Right lobe of liver (tissue), 6 donors: ENCODE measurements around the gene PLXNA4. TPM values are rescaled to one million over a fixed set of nuclear protein-coding genes. Genes with fewer than 3 reads are reported as not detected.

Experiments
- ATAC-seq, 4 donors: fragments of 200-7000 bp; cut with Tn5 transposase; one replicate each; pipeline ENCODE4 v1.9.1; 2020; ENCODE audit warnings: mild to moderate bottlenecking in 4 of 4, moderate library complexity in 4 of 4
- DNase-seq, 3 donors: peaks; one replicate each; pipeline ENCODE4 v3.0.0-alpha.2; 2020
- H3K27ac ChIP-seq, 3 donors: fragments of 200-600 bp; one replicate each; pipeline ENCODE4 v1.8.0; 2022
- H3K27me3 ChIP-seq, 2 donors: fragments of 200-600 bp; one replicate each; pipeline ENCODE4 v1.8.0; 2022
- H3K36me3 ChIP-seq, 4 donors: fragments of 200-600 bp; sonication (generic) in 1 of 4; one replicate each; pipeline versions ENCODE4 v1.5.1 to v1.8.0; 2017 to 2022; ENCODE audit warnings: control low read depth in 1 of 4
- H3K4me1 ChIP-seq, 4 donors: fragments of 200-600 bp; sonication (generic) in 1 of 4; one replicate each; pipeline versions ENCODE4 v1.5.1 to v1.8.0; 2017 to 2022; ENCODE audit warnings: control low read depth in 1 of 4
- H3K4me3 ChIP-seq, 3 donors: fragments of 200-600 bp; one replicate each; pipeline ENCODE4 v1.8.0; 2022
- H3K9me3 ChIP-seq, 4 donors: fragments of 200-600 bp; sonication (generic) in 1 of 4; one replicate each; pipeline versions ENCODE4 v1.5.1 to v1.8.0; 2017 to 2022; ENCODE audit warnings: control low read depth in 1 of 4
- CTCF ChIP-seq, 4 donors: fragments of 200-600 bp in 3 of 4; fragments of 450-650 bp in 1 of 4; IDR thresholded peaks; one replicate each; pipeline versions ENCODE4 v1.5.1 to v1.8.0; 2016 to 2022; ENCODE audit warnings: antibody characterized with exemption in 4 of 4, mild to moderate bottlenecking in 2 of 4
- POLR2A ChIP-seq: fragments of 450-650 bp; IDR thresholded peaks from one replicate; pipeline ENCODE4 v1.6.1; 2017; ENCODE audit warnings: antibody characterized with exemption, mild to moderate bottlenecking
- WGBS: methylation state at CpG from one replicate; pipeline ENCODE4 v1.1.6; 2018; ENCODE audit warnings: low coverage, low lambda C conversion rate; ENCODE audit not compliant: insufficient coverage; ENCODE audit errors: missing lambda C conversion rate; 5-methylcytosine and 5-hydroxymethylcytosine counted together
- intact Hi-C, 2 donors: fragments of 100-400 bp; cut with DNase I; formaldehyde crosslinking; loops; one replicate each; pipeline versions ENCODE4 v1.11.2 to v1.14.1; 2022
- total RNA-seq, 6 experiments: library from RNA; depleted of rRNA in 2 of 6; stranded (reverse); fragments of >200 nt in 2 of 6; fragmentation: NEBNext Ultra II Directional in 3 of 6; extraction: Animal tissue kit (Norgen Biotek cat#: 25700) in 3 of 6; gene quantifications; one replicate each; pipeline versions ENCODE4 v1.1.0 to v1.2.4, GENCODE V29; 2016 to 2023
- donor health status: DM: no; HTN: yes; CAD: no.
- donor health status: DM: no; HTN: no; CAD: no.
- donor health status: DM: no; HTN: no; CAD: no.
- donor health status: DM: no; HTN: yes; CAD: no.
- donor health status: DM: no; HTN: yes; CAD: no.

Gene PLXNA4
- total RNA-seq, 6 experiments from 2014 or later = 0.17 to 0.90 (median 0.30) TPM

- intact Hi-C loops = no loop called here
- H3K27me3 ChIP-seq = no peaks in the 10 kb centered on the region
- H3K9me3 ChIP-seq = no peaks in the 10 kb centered on the region
- no peak overlapping the region for H3K4me3 ChIP-seq
- no peak overlapping the region for H3K27ac ChIP-seq
- DNase-seq (no peak), ATAC-seq (no peak)
- no peaks in the 10 kb centered on the region for H3K36me3 ChIP-seq
- no CpG with 5 or more reads among the region's 2 CpGs for WGBS
- no peak for TF ChIP-seq CTCF (IDR thresholded peaks at IDR 0.05)
- no peak for TF ChIP-seq POLR2A
- H3K4me1 ChIP-seq = no peaks in the 10 kb centered on the region
These were observed 243.0 kb downstream of the PLXNA4 start for GRCh38 chr7:132333301-132333700.

GRCh38 chr7:132328760-132329159 lies 247.5 kb downstream of the PLXNA4 start:
- Histone ChIP-seq H3K4me3 (no peak overlapping the region), H3K27me3 (no peaks in the 10 kb centered on the region), H3K36me3 (no peaks in the 10 kb centered on the region), H3K4me1 (no peaks in the 10 kb centered on the region), H3K27ac (no peak overlapping the region), H3K9me3 (no peaks in the 10 kb centered on the region)
- TF ChIP-seq CTCF (IDR thresholded peaks at IDR 0.05) (no peak), POLR2A (no peak)
- DNase-seq (no peak), ATAC-seq (no peak)
- no CpG with 5 or more reads among the region's 5 CpGs for WGBS
- intact Hi-C loops = loop anchor here in 1 of 2 donors (10.0 kb wide), 1 partner anchor 66 kb away; no protein-coding TSS in a partner anchor

GRCh38 chr7:132328047-132328620 lies 248.1 kb downstream of the PLXNA4 start:
- no peaks in the 10 kb centered on the region for H3K27me3 ChIP-seq

GRCh38 chr7:132326878-132327589 lies 249.2 kb downstream of the PLXNA4 start:
- TF ChIP-seq POLR2A (no peak), CTCF (IDR thresholded peaks at IDR 0.05) (no peak)
- intact Hi-C loops = loop anchor here in 1 of 2 donors (10.0 kb wide), 1 partner anchor 68 kb away; no protein-coding TSS in a partner anchor
- 88% methylated on average over 1 of the region's 1 CpG for WGBS

More at GRCh38 chr7:132328047-132328620, 248.1 kb downstream of the PLXNA4 start:
- 40% methylated on average over 4 of the region's 13 CpGs for WGBS
- no peak for TF ChIP-seq CTCF (IDR thresholded peaks at IDR 0.05)
- TF ChIP-seq POLR2A = no peak
- DNase-seq (no peak), ATAC-seq (peak in 1 of 4 donors; percentile 16)
- intact Hi-C loops = loop anchor here in 1 of 2 donors (10.0 kb wide), 1 partner anchor 67 kb away; no protein-coding TSS in a partner anchor
- Histone ChIP-seq H3K4me3 (no peak overlapping the region), H3K9me3 (no peaks in the 10 kb centered on the region), H3K27ac (no peak overlapping the region), H3K4me1 (no peaks in the 10 kb centered on the region), H3K36me3 (no peaks in the 10 kb centered on the region)

More at GRCh38 chr7:132326878-132327589, 249.2 kb downstream of the PLXNA4 start:
- Histone ChIP-seq H3K27me3 (no peaks in the 10 kb centered on the region), H3K36me3 (no peaks in the 10 kb centered on the region), H3K27ac (no peak overlapping the region), H3K4me1 (no peaks in the 10 kb centered on the region), H3K9me3 (no peaks in the 10 kb centered on the region), H3K4me3 (no peak overlapping the region)
- ATAC-seq (no peak), DNase-seq (no peak)
